HL-60 (cell line): ENCODE data around the gene TMEM82.

ENCODE experiments used
- DNase-seq, 2 experiments: peaks; one replicate each; pipeline ENCODE4 v3.0.0-alpha.2; 2010 to 2020; ENCODE audit warnings: low read depth in 1 of 2, low spot score in 1 of 2
- H3K27ac ChIP-seq: fragments of 250-450 bp; sonication (Bioruptor Pico); replicated peaks from 2 replicates; pipeline ENCODE4 v1.5.1; 2020; ENCODE audit warnings: mild to moderate bottlenecking, moderate library complexity
- H3K27me3 ChIP-seq: fragments of 250-450 bp; sonication (Bioruptor Pico); 2 replicates; pipeline ENCODE4 v1.5.1; 2021; ENCODE audit warnings: mild to moderate bottlenecking, moderate library complexity; ENCODE audit not compliant: insufficient read depth, poor library complexity, severe bottlenecking
- H3K4me3 ChIP-seq: replicated peaks from 2 replicates; pipeline ENCODE4 v1.5.1; 2011; ENCODE audit warnings: mild to moderate bottlenecking, control low read depth, low read length; ENCODE audit not compliant: insufficient read depth
- CTCF ChIP-seq: IDR thresholded peaks from one replicate; pipeline ENCODE4 v1.5.1; 2011; ENCODE audit warnings: low read length, control low read depth, inconsistent platforms; ENCODE audit not compliant: insufficient read depth
- GABPA ChIP-seq: IDR thresholded peaks from 2 replicates; pipeline ENCODE4 v1.6.1; 2012; ENCODE audit warnings: low read depth
- POLR2AphosphoS5 ChIP-seq: IDR thresholded peaks from 2 replicates; pipeline ENCODE4 v1.6.1; 2012; ENCODE audit warnings: low read depth
- REST ChIP-seq: IDR thresholded peaks from 2 replicates; pipeline ENCODE4 v1.6.1; 2012; ENCODE audit warnings: low read depth; ENCODE audit not compliant: insufficient replicate concordance
- SPI1 ChIP-seq: IDR thresholded peaks from 2 replicates; pipeline ENCODE4 v1.6.1; 2012; ENCODE audit warnings: low read depth, mild to moderate bottlenecking, borderline replicate concordance

The TMEM82 gene

GRCh38 chr1:15761366-15762128, 19.2 kb downstream of the TMEM82 start:
- DNase-seq: no peak
- no peak for TF ChIP-seq REST
- TF ChIP-seq GABPA: no peak
- no peak for TF ChIP-seq CTCF
- no peak for TF ChIP-seq SPI1
- no peak for TF ChIP-seq POLR2AphosphoS5
- no peak overlapping the region for H3K27ac ChIP-seq
- no peak overlapping the region for H3K4me3 ChIP-seq
- peaks cover 44% of the 10 kb centered on the region for H3K27me3 ChIP-seq

- TF ChIP-seq CTCF (no peak), POLR2AphosphoS5 (no peak), SPI1 (no peak), GABPA (no peak), REST (no peak)
These were observed 20.2 kb downstream of the TMEM82 start for GRCh38 chr1:15762546-15762945.

GRCh38 chr1:15764269-15764764, 22.0 kb downstream of the TMEM82 start:
- Histone ChIP-seq H3K27ac (no peak overlapping the region), H3K27me3 (peaks cover 26% of the 10 kb centered on the region), H3K4me3 (no peak overlapping the region)
- no peak for DNase-seq
- TF ChIP-seq REST (no peak), SPI1 (no peak), CTCF (no peak), POLR2AphosphoS5 (no peak), GABPA (no peak)

More at GRCh38 chr1:15762546-15762945, 20.2 kb downstream of the TMEM82 start:
- Histone ChIP-seq H3K27ac (no peak overlapping the region), H3K27me3 (peaks cover 38% of the 10 kb centered on the region), H3K4me3 (no peak overlapping the region)
- DNase-seq: no peak
